ENCODE data around the gene BIRC3. TPM values are rescaled to one million over a fixed set of nuclear protein-coding genes. Genes with fewer than 3 reads are reported as not detected.

BIRC3 gene
- total and polyA plus RNA-seq, 2 of the 8 experiments (the other 6 are each of a cell fraction or from before 2014, with no cell fraction given) = 0.08 to 0.20 TPM

DNA sequence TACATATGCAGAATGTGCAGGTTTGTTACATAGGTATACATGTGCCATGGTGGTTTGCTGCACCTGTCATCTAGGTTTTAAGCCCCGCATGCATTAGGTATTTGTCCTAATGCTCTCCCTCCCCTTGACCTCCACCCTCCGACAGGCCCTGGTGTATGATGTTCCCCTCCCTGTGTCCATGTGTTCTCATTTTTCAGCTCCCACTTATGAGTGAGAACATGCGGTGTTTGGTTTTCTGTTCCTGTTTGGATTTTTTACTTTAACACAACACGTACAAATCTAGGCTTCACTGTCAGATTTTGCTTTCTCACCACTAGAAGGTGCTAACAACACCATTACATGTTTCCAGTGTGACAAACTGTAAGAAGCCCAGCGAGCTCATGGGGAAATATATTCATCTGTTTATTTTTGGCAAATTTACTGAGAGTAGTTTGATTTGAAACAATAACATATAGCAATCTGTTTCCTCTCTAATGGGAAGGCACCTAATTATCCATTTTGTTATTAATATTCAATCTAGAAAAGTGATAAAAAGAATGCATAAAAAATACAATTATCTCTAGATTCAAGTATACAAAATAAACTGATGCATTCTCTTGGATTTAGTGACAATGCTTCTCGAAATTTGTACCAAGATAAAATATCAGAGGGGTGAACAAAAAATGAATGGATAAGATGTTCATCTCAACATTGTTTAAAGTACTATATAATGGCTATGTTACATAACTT, 23.2 kb upstream of the BIRC3 start:
- peaks cover 0 to 5% (median 0%) of the 10 kb centered on the region in 4 experiments; a peak in 2 of 7 replicates for H3K4me1 ChIP-seq (replicated peaks in 1 of 4; ENCODE audit: control insufficient read depth in 3 of 4, insufficient read depth in 4 of 4, low read length in 3 of 4)
- no peak overlapping the region for H3K14ac ChIP-seq (ENCODE audit: insufficient read length)
- H3K4me2 ChIP-seq (ENCODE audit: insufficient read depth in 1 of 2, low read depth in 2 of 2, low read length in 2 of 2) = no peak overlapping the region
- no peaks in the 10 kb centered on the region for H3K27me3 ChIP-seq (replicated peaks in 1 of 4; ENCODE audit: control insufficient read depth in 3 of 4, extremely low read depth in 1 of 4, insufficient read depth in 3 of 4, low read length in 3 of 4)
- FAIRE-seq (no peak), DNase-seq (ENCODE audit: low read depth in 1 of 2, low spot score in 2 of 2) (no peak)
- no peak overlapping the region for H2AFZ ChIP-seq (ENCODE audit: low read length)
- no peak overlapping the region for H2BK5ac ChIP-seq (ENCODE audit: low read depth, low read length)
- H3K79me1 ChIP-seq (ENCODE audit: low read depth, low read length) = no peaks in the 10 kb centered on the region
- no peak overlapping the region for H2BK15ac ChIP-seq (ENCODE audit: low read length)
- no peak overlapping the region for H2AK5ac ChIP-seq (ENCODE audit: low read depth, low read length)
- no peak overlapping the region for H2BK12ac ChIP-seq (ENCODE audit: low read depth, low read length)
- H3K79me2 ChIP-seq (ENCODE audit: control insufficient read depth in 1 of 2, insufficient read depth in 2 of 2, low read length in 2 of 2) = no peaks in the 10 kb centered on the region
- no peak overlapping the region for H3K27ac ChIP-seq (ENCODE audit: low read depth, low read length)
- no peak overlapping the region for H3K56ac ChIP-seq (replicated peaks; ENCODE audit: insufficient read length, low read depth, low read length)
- H4K20me1 ChIP-seq (replicated peaks in 1 of 2; ENCODE audit: control insufficient read depth in 1 of 2, insufficient read depth in 2 of 2, low read length in 2 of 2) = no peaks in the 10 kb centered on the region
- no peak overlapping the region for H3K9ac ChIP-seq (replicated peaks in 1 of 4; ENCODE audit: extremely low read depth in 1 of 4, low read depth in 3 of 4, low read length in 3 of 4)
- POLR2A ChIA-PET (ENCODE audit: partially characterized antibody) = interaction anchor here (0.6 to 0.7 kb wide), 2 partner anchors 13 to 174 kb away, joined by 3 read pairs; no protein-coding TSS in a partner anchor
- H4K8ac ChIP-seq (ENCODE audit: extremely low read depth, insufficient read depth, low read length) = no peak overlapping the region
- CTCF ChIA-PET (ENCODE audit: partially characterized antibody) = interaction anchor here (0.7 to 10.2 kb wide), 35 partner anchors 9 to 584 kb away, joined by 3 to 214 read pairs (median 5); no protein-coding TSS in a partner anchor
- H2BK20ac ChIP-seq (ENCODE audit: low read length) = no peak overlapping the region
- TF ChIP-seq MAFK (IDR thresholded peaks at IDR 0.05; ENCODE audit: low read depth, low read length) (no peak), BACH1 (IDR thresholded peaks at IDR 0.05; ENCODE audit: low read length) (no peak), KDM5A (IDR thresholded peaks at IDR 0.05; ENCODE audit: low read length) (no peak), RAD21 (IDR thresholded peaks at IDR 0.05 in 1 of 2, conservative IDR thresholded peaks at IDR 0.05 in 1 of 2; ENCODE audit: low read depth in 2 of 2, low read length in 2 of 2) (peak; percentile 52 to 55)
- TF ChIP-seq, protein P1, sequence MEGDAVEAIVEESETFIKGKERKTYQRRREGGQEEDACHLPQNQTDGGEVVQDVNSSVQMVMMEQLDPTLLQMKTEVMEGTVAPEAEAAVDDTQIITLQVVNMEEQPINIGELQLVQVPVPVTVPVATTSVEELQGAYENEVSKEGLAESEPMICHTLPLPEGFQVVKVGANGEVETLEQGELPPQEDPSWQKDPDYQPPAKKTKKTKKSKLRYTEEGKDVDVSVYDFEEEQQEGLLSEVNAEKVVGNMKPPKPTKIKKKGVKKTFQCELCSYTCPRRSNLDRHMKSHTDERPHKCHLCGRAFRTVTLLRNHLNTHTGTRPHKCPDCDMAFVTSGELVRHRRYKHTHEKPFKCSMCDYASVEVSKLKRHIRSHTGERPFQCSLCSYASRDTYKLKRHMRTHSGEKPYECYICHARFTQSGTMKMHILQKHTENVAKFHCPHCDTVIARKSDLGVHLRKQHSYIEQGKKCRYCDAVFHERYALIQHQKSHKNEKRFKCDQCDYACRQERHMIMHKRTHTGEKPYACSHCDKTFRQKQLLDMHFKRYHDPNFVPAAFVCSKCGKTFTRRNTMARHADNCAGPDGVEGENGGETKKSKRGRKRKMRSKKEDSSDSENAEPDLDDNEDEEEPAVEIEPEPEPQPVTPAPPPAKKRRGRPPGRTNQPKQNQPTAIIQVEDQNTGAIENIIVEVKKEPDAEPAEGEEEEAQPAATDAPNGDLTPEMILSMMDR (IDR thresholded peaks at IDR 0.05; ENCODE audit: control extremely low read depth in 1 of 3, insufficient read depth in 1 of 3, low read depth in 1 of 3, low read length in 3 of 3) = peak in 2 of 3 experiments; percentile 46 to 73; a peak in 2 of 4 replicates
- no peak overlapping the region for H3K4me3 ChIP-seq (ENCODE audit: extremely low read depth in 1 of 4, insufficient read depth in 2 of 4, low read depth in 3 of 4, low read length in 4 of 4)
- H3K4ac ChIP-seq (replicated peaks; ENCODE audit: insufficient read length, low read depth, low read length) = no peak overlapping the region
- no peak overlapping the region for H4K91ac ChIP-seq (replicated peaks; ENCODE audit: insufficient read length, low read length)
- H3K9me3 ChIP-seq (ENCODE audit: insufficient read depth in 2 of 2, low read depth in 1 of 2, low read length in 1 of 2) = no peaks in the 10 kb centered on the region
- no peaks in the 10 kb centered on the region for H3K36me3 ChIP-seq (ENCODE audit: control insufficient read depth in 2 of 4, insufficient read depth in 4 of 4, low read length in 3 of 4)
- no peak overlapping the region for H3K23ac ChIP-seq (ENCODE audit: insufficient read length)
- no peak overlapping the region for H2BK120ac ChIP-seq (replicated peaks; ENCODE audit: low read depth, low read length)
- no peaks in the 10 kb centered on the region for H3K23me2 ChIP-seq (ENCODE audit: low read depth, low read length)
- no peak overlapping the region for H4K5ac ChIP-seq (ENCODE audit: insufficient read length, low read depth, low read length)
- no peak overlapping the region for H3K18ac ChIP-seq (ENCODE audit: extremely low read depth, low read length)
- 62% methylated on average over 6 of the region's 6 CpGs; no CpG with 5 or more reads in 1 of the 2 experiments for WGBS, 2 experiments (ENCODE audit: extremely low coverage in 1 of 2, insufficient coverage in 1 of 2, insufficient read length in 1 of 2, insufficient replicate concordance in 2 of 2, low coverage in 1 of 2, low lambda C conversion rate in 2 of 2, missing lambda C conversion rate in 1 of 2)
